Tongue (tissue), 2 donors: ENCODE results near the gene HSD11B1L. TPM values are rescaled to one million over a fixed set of nuclear protein-coding genes. Genes with fewer than 3 reads are reported as not detected.
A peak's percentile ranks its signal among the peaks of the same experiment; 100 is the strongest.
"Not testable (repeated sequence)": the region's sequence is repeated elsewhere in the genome, so short reads cannot be mapped to it uniquely, and the experiment has no call there.

Experiments
- DNase-seq: peaks from one replicate; pipeline ENCODE4 v3.0.0-alpha.2; 2015
- total RNA-seq: library from RNA; depleted of rRNA; stranded (reverse); fragments of >200 nt; gene quantifications from one replicate; pipeline ENCODE4 v1.2.3, GENCODE V29; 2014

The HSD11B1L gene
- total RNA-seq, 1 donor from 2014 or later = 6.4 TPM

GRCh38 chr19:5700455-5701092, 19.7 kb downstream of the HSD11B1L start:
- no peak for DNase-seq

- DNase-seq = not testable (repeated sequence)
Observed at GRCh38 chr19:5702053-5702410, 21.2 kb downstream of the HSD11B1L start.

GRCh38 chr19:5703819-5704818, 23.3 kb downstream of the HSD11B1L start:
- DNase-seq = no peak

GRCh38 chr19:5705552-5705951, 24.7 kb downstream of the HSD11B1L start:
- no peak for DNase-seq

GRCh38 chr19:5706876-5707573, 26.2 kb downstream of the HSD11B1L start:
- no peak for DNase-seq

- no peak for DNase-seq
Observed at GRCh38 chr19:5707576-5708575, 27.0 kb downstream of the HSD11B1L start.

- DNase-seq = no peak
Observed at GRCh38 chr19:5711025-5711424, 30.2 kb downstream of the HSD11B1L start.

GRCh38 chr19:5711713-5712161, 30.9 kb downstream of the HSD11B1L start:
- DNase-seq = no peak

GRCh38 chr19:5713228-5713627, 32.4 kb downstream of the HSD11B1L start:
- no peak for DNase-seq

- no peak for DNase-seq
Observed at GRCh38 chr19:5714816-5715215, 34.0 kb downstream of the HSD11B1L start.

GRCh38 chr19:5717215-5717935, 36.5 kb downstream of the HSD11B1L start:
- no peak for DNase-seq

- DNase-seq = no peak
Observed at GRCh38 chr19:5718037-5718578, 37.3 kb downstream of the HSD11B1L start.

- no peak for DNase-seq
Observed at GRCh38 chr19:5718579-5719273, 37.9 kb downstream of the HSD11B1L start.

- no peak for DNase-seq
Observed at GRCh38 chr19:5719274-5719960, 38.6 kb downstream of the HSD11B1L start.

- DNase-seq = peak; percentile 100
Observed at GRCh38 chr19:5719961-5720790, 39.3 kb downstream of the HSD11B1L start, which contains the start of the genes CATSPERD and LONP1. Gene CATSPERD, plus strand, starts transcription at chr19:5720637. Its CDS starts 101 bp downstream, at chr19:5720738. Gene LONP1, minus strand, starts transcription at chr19:5720146. Its CDS starts 14 bp downstream, at chr19:5720132.

GRCh38 chr19:5727453-5728050, 46.7 kb downstream of the HSD11B1L start:
- no peak for DNase-seq

GRCh38 chr19:5733172-5733571, 52.3 kb downstream of the HSD11B1L start:
- not testable (repeated sequence) for DNase-seq
